Gastroesophageal sphincter (tissue), 3 donors: Measurements from ENCODE around the gene PERP.

ENCODE experiments used
- CTCF ChIP-seq, 4 experiments: fragments of 200-600 bp in 2 of 4; fragments of 450-650 bp in 2 of 4; sonication (generic) in 1 of 4; IDR thresholded peaks; one replicate each; pipeline ENCODE4 v1.5.1; 2017 to 2019; ENCODE audit warnings: antibody characterized with exemption in 4 of 4, mild to moderate bottlenecking in 2 of 4, moderate library complexity in 2 of 4
- EP300 ChIP-seq: sonication (generic); formaldehyde crosslinking; IDR thresholded peaks from one replicate; pipeline ENCODE4 v1.6.1; 2017; ENCODE audit warnings: antibody characterized with exemption, mild to moderate bottlenecking
- POLR2A ChIP-seq, 2 donors: fragments of 450-650 bp; IDR thresholded peaks; one replicate each; pipeline ENCODE4 v1.6.1; 2017; ENCODE audit warnings: antibody characterized with exemption in 2 of 2, mild to moderate bottlenecking in 2 of 2, moderate library complexity in 1 of 2
- POLR2AphosphoS5 ChIP-seq: sonication (generic); formaldehyde crosslinking; IDR thresholded peaks from one replicate; pipeline ENCODE4 v1.6.1; 2017; ENCODE audit warnings: antibody characterized with exemption

- TF ChIP-seq CTCF (IDR thresholded peaks at IDR 0.05) (no peak), POLR2AphosphoS5 (no peak), POLR2A (IDR thresholded peaks at IDR 0.05) (no peak), EP300 (no peak)
These were observed 62.8 kb downstream of the PERP start for GRCh38 chr6:138044458-138044857.
